ENCODE data around the gene MYOZ2. TPM values are rescaled to one million over a fixed set of nuclear protein-coding genes. Genes with fewer than 3 reads are reported as not detected.

The MYOZ2 gene
- total RNA-seq, 2 donors from 2014 or later: not detected

DNA sequence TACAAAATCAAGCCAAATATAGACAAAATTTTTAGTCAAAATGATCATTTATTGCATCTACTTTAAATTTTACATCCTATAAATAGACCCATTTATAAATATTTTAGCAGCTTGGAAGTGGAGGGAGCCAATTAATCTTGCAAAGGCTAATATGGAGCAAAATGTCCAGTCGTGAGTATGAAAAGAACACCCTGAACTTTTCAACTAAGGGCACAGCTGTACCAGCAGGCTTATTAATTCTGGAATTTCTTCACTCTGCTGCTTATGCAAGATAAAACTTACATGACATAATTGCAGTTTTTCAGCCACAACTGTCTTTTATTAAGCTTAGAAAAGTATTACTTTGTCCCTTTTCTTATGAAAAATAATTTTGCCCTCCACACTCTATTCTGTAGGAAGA lies 54.0 kb downstream of the MYOZ2 start:
- no peak overlapping the region for H3K27ac Mint-ChIP-seq
- Histone ChIP-seq H3K27me3 (ENCODE audit: control insufficient read depth, insufficient read depth, low read length, poor library complexity, severe bottlenecking) (no peaks in the 10 kb centered on the region), H3K27ac (ENCODE audit: low read depth, low read length) (no peak overlapping the region), H3K4me3 (ENCODE audit: low read length) (no peak overlapping the region), H3K9me3 (ENCODE audit: control insufficient read depth, low read length) (no peaks in the 10 kb centered on the region), H3K4me1 (ENCODE audit: control insufficient read depth, insufficient read depth, low read length) (no peaks in the 10 kb centered on the region), H3K9ac (ENCODE audit: extremely low read depth, low read length, poor library complexity, severe bottlenecking) (no peak overlapping the region), H3K36me3 (ENCODE audit: control insufficient read depth, insufficient read depth, low read length) (no peaks in the 10 kb centered on the region)
- WGBS, 2 experiments (ENCODE audit: insufficient coverage in 1 of 2, insufficient read length in 1 of 2): 50 to 83% methylated on average over 1 of the region's 1 CpG
- no peak for TF ChIP-seq CTCF (conservative IDR thresholded peaks at IDR 0.05)
- no peak for DNase-seq
- no peaks in the 10 kb centered on the region for H3K4me1 Mint-ChIP-seq
- no peak overlapping the region for H3K4me3 Mint-ChIP-seq
- H3K9me3 Mint-ChIP-seq: no peaks in the 10 kb centered on the region
- no peaks in the 10 kb centered on the region for H3K27me3 Mint-ChIP-seq (ENCODE audit: insufficient read depth)
- no peaks in the 10 kb centered on the region for H3K36me3 Mint-ChIP-seq (ENCODE audit: low read depth)

DNA sequence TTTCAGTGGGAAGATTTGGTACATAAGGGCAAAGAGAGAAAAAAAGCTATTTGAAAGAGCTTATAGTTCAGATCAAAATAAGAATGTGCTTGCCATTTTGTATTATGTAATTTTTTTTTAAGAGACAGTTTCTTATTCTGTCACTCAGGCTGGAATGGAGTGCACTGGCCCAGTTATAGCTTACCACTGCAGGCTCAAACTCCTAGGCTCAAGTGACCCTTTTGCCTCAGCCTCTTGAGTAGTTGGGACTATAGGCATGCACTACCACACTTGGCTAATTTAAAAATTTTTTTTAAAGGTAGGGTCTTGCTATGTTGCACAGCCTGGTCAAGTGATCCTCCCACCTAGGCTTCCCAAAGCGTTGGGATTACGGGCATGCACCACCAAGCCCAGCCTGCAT lies 54.7 kb downstream of the MYOZ2 start:
- no peak overlapping the region for H3K4me3 ChIP-seq (ENCODE audit: low read length)
- no peaks in the 10 kb centered on the region for H3K4me1 ChIP-seq (ENCODE audit: control insufficient read depth, insufficient read depth, low read length)
- no peaks in the 10 kb centered on the region for H3K36me3 Mint-ChIP-seq (ENCODE audit: low read depth)
- H3K9ac ChIP-seq (ENCODE audit: extremely low read depth, low read length, poor library complexity, severe bottlenecking): no peak overlapping the region
- no peak for DNase-seq
- WGBS, 2 experiments (ENCODE audit: insufficient coverage in 1 of 2, insufficient read length in 1 of 2): 88% methylated on average over 2 of the region's 2 CpGs; no CpG with 5 or more reads in 1 of the 2 experiments
- no peak overlapping the region for H3K27ac Mint-ChIP-seq
- no peaks in the 10 kb centered on the region for H3K9me3 ChIP-seq (ENCODE audit: control insufficient read depth, low read length)
- no peaks in the 10 kb centered on the region for H3K36me3 ChIP-seq (ENCODE audit: control insufficient read depth, insufficient read depth, low read length)
- H3K4me3 Mint-ChIP-seq: no peak overlapping the region
- H3K27ac ChIP-seq (ENCODE audit: low read depth, low read length): no peak overlapping the region
- no peaks in the 10 kb centered on the region for H3K4me1 Mint-ChIP-seq
- TF ChIP-seq CTCF (conservative IDR thresholded peaks at IDR 0.05): no peak
- no peaks in the 10 kb centered on the region for H3K27me3 Mint-ChIP-seq (ENCODE audit: insufficient read depth)
- H3K27me3 ChIP-seq (ENCODE audit: control insufficient read depth, insufficient read depth, low read length, poor library complexity, severe bottlenecking): no peaks in the 10 kb centered on the region
- H3K9me3 Mint-ChIP-seq: no peaks in the 10 kb centered on the region

- no peaks in the 10 kb centered on the region for H3K36me3 ChIP-seq (ENCODE audit: control insufficient read depth, insufficient read depth, low read length)
- no peaks in the 10 kb centered on the region for H3K9me3 ChIP-seq (ENCODE audit: control insufficient read depth, low read length)
- WGBS, 2 experiments (ENCODE audit: insufficient coverage in 1 of 2, insufficient read length in 1 of 2): 90 to 100% methylated on average over 2 to 3 of the region's 3 CpGs
- H3K27me3 ChIP-seq (ENCODE audit: control insufficient read depth, insufficient read depth, low read length, poor library complexity, severe bottlenecking): no peaks in the 10 kb centered on the region
- H3K9ac ChIP-seq (ENCODE audit: extremely low read depth, low read length, poor library complexity, severe bottlenecking): no peak overlapping the region
- H3K9me3 Mint-ChIP-seq: no peaks in the 10 kb centered on the region
- no peaks in the 10 kb centered on the region for H3K27me3 Mint-ChIP-seq (ENCODE audit: insufficient read depth)
- H3K4me1 ChIP-seq (ENCODE audit: control insufficient read depth, insufficient read depth, low read length): no peaks in the 10 kb centered on the region
- no peak overlapping the region for H3K27ac Mint-ChIP-seq
- peaks cover 2% of the 10 kb centered on the region for H3K36me3 Mint-ChIP-seq (ENCODE audit: low read depth)
- H3K27ac ChIP-seq (ENCODE audit: low read depth, low read length): no peak overlapping the region
- no peak overlapping the region for H3K4me3 Mint-ChIP-seq
- no peaks in the 10 kb centered on the region for H3K4me1 Mint-ChIP-seq
- DNase-seq: no peak
- no peak overlapping the region for H3K4me3 ChIP-seq (ENCODE audit: low read length)
- no peak for TF ChIP-seq CTCF (conservative IDR thresholded peaks at IDR 0.05)
Observed at GRCh38 chr4:119191505-119191904, 55.9 kb downstream of the MYOZ2 start.
